Measurements from ENCODE around the gene TIMM13.
A peak's percentile ranks its signal among the peaks of the same experiment; 100 is the strongest.
"Not testable (repeated sequence)": the region's sequence is repeated elsewhere in the genome, so short reads cannot be mapped to it uniquely, and the experiment has no call there.

Gene TIMM13

GRCh38 chr19:2427429-2428320, at the start of gene TIMM13:
Gene TIMM13 (minus strand): TSS chr19:2427586. CDS start chr19:2427533, 53 bp downstream.
- peak; percentile 93 to 94 (median 94) for DNase-seq (ENCODE audit: low read depth in 3 of 3)

- peak in 1 of 3 experiments; percentile 77 for DNase-seq (ENCODE audit: low read depth in 3 of 3)
These were observed 49.2 kb upstream of the TIMM13 start for GRCh38 chr19:2476451-2477140.

GRCh38 chr19:2475702-2476450, 48.5 kb upstream of the TIMM13 start, which contains the start of gene GADD45B:
Gene GADD45B (plus strand): TSS chr19:2476127. CDS start chr19:2476359, 232 bp downstream.
- peak; percentile 91 to 97 (median 94) for DNase-seq (ENCODE audit: low read depth in 3 of 3)

GRCh38 chr19:2475018-2475701, 47.8 kb upstream of the TIMM13 start:
- DNase-seq (ENCODE audit: low read depth in 3 of 3), result peak in 1 of 3 experiments; percentile 75

- DNase-seq (ENCODE audit: low read depth in 3 of 3), result peak; percentile 81 to 89 (median 85)
These were observed 47.0 kb upstream of the TIMM13 start for GRCh38 chr19:2474232-2475017.

- DNase-seq (ENCODE audit: low read depth in 3 of 3), result not testable (repeated sequence)
These were observed 42.5 kb upstream of the TIMM13 start for GRCh38 chr19:2469915-2470200.

- peak in 1 of 3 experiments; percentile 51 for DNase-seq (ENCODE audit: low read depth in 3 of 3)
These were observed 41.9 kb upstream of the TIMM13 start for GRCh38 chr19:2469102-2469914.

- DNase-seq (ENCODE audit: low read depth in 3 of 3), result no peak
These were observed 41.2 kb upstream of the TIMM13 start for GRCh38 chr19:2468596-2468995.

- no peak for DNase-seq (ENCODE audit: low read depth in 3 of 3)
These were observed 37.0 kb upstream of the TIMM13 start for GRCh38 chr19:2464389-2464788.

- not testable (repeated sequence) for DNase-seq (ENCODE audit: low read depth in 3 of 3)
These were observed 36.3 kb upstream of the TIMM13 start for GRCh38 chr19:2463694-2464093.

- no peak for DNase-seq (ENCODE audit: low read depth in 3 of 3)
These were observed 35.4 kb upstream of the TIMM13 start for GRCh38 chr19:2462635-2463421.

GRCh38 chr19:2461751-2462634, 34.6 kb upstream of the TIMM13 start:
- DNase-seq (ENCODE audit: low read depth in 3 of 3), result peak in 1 of 3 experiments; percentile 79

- no peak for DNase-seq (ENCODE audit: low read depth in 3 of 3)
These were observed 32.9 kb upstream of the TIMM13 start for GRCh38 chr19:2460245-2460644.

- not testable (repeated sequence) for DNase-seq (ENCODE audit: low read depth in 3 of 3)
These were observed 31.4 kb upstream of the TIMM13 start for GRCh38 chr19:2458776-2459175.

GRCh38 chr19:2458054-2458453, 30.7 kb upstream of the TIMM13 start:
- no peak for DNase-seq (ENCODE audit: low read depth in 3 of 3)

- no peak for DNase-seq (ENCODE audit: low read depth in 3 of 3)
These were observed 30.1 kb upstream of the TIMM13 start for GRCh38 chr19:2457394-2458037.

GRCh38 chr19:2455851-2456570, 28.6 kb upstream of the TIMM13 start:
- DNase-seq (ENCODE audit: low read depth in 3 of 3), result peak in 1 of 3 experiments; percentile 59

Data from stimulated activated CD4-positive, alpha-beta T cell treated with anti-CD3 and anti-CD28 coated beads, TNF-alpha, amount 100 ng/mL, for 24 hours (primary cell).